ENCODE measurements around the gene SYNGR3. TPM values are rescaled to one million over a fixed set of nuclear protein-coding genes. Genes with fewer than 3 reads are reported as not detected.

SYNGR3 gene
- total and polyA plus RNA-seq, 2 of the 13 experiments (the other 11 are each of a cell fraction or from before 2014, with no cell fraction given): 0.97 to 5.7 TPM

DNA sequence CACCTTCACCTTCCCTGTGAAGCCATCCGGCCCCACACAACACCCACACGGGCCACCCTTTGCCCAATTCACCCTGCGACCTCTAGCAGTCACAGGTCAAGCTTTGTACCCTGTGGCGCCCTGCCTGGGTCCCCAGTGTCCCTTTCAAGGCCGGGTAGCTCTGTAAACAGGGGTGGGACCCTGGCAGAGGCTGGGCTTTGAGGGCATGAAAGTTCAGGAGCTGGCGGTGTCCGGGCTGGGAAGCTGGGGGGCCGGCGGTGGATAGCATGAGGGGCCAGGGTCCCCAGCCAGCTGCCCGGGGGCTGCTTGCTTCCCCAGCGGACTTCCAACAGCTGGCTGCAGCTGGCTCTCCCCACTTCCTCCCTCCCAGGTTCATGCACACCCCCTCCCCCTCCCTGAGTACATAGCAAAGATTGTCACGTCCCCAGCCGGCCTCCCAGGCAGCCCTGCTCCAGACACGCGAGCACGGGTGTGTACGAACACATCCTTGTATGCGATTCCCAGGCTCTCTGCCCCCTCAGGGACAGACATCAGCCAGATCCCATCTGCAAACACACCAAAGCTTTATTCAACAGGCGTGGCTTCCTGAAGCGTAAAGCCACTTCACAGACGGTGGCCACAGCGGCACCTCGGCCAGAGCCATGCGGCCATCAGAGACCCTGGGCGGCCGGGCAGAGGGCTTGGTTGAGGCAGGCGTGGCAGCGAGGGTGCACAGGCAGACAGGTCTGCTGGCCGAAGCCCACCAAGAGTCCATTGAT, 49.7 kb downstream of the SYNGR3 start (continued):
- peak; percentile 68 for TF ChIP-seq ZNF607 (CRISPR knock-in tag; IDR thresholded peaks at IDR 0.05; ENCODE audit: borderline replicate concordance)
- TF ChIP-seq DBP (CRISPR knock-in tag; IDR thresholded peaks at IDR 0.05; ENCODE audit: not compliant biosample characterization): no peak
- TF ChIP-seq ARNT (IDR thresholded peaks at IDR 0.05): no peak
- TF ChIP-seq SAFB2 (CRISPR knock-in tag; IDR thresholded peaks at IDR 0.05; ENCODE audit: borderline replicate concordance, low read depth): no peak; the same call in none of the 2 replicates
- peak; percentile 73; the same call in 1 of the 2 replicates for TF ChIP-seq ZBTB20 (CRISPR knock-in tag; IDR thresholded peaks at IDR 0.05; ENCODE audit: borderline replicate concordance, low read depth)
- peak; percentile 59; the same call in 1 of the 2 replicates for TF ChIP-seq ZNF543 (CRISPR knock-in tag; IDR thresholded peaks at IDR 0.05)
- TF ChIP-seq FOXA3 (CRISPR knock-in tag; IDR thresholded peaks at IDR 0.05): peak; percentile 80
- peak; percentile 84 for TF ChIP-seq MYC (CRISPR knock-in tag; IDR thresholded peaks at IDR 0.05; ENCODE audit: borderline replicate concordance)
- TF ChIP-seq, protein P1, sequence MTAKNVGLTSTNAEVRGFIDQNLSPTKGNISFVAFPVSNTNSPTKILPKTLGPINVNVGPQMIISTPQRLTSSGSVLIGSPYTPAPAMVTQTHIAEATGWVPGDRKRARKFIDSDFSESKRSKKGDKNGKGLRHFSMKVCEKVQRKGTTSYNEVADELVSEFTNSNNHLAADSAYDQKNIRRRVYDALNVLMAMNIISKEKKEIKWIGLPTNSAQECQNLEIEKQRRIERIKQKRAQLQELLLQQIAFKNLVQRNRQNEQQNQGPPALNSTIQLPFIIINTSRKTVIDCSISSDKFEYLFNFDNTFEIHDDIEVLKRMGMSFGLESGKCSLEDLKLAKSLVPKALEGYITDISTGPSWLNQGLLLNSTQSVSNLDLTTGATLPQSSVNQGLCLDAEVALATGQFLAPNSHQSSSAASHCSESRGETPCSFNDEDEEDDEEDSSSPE (CRISPR knock-in tag; IDR thresholded peaks at IDR 0.05): 0 out of 2 replicates have a peak, but pooled peaks have one; percentile 29
- TF ChIP-seq HNRNPK (IDR thresholded peaks at IDR 0.05; ENCODE audit: low read depth, low read length, poor library complexity, severe bottlenecking): peak; percentile 44
- TF ChIP-seq POLR2G (IDR thresholded peaks at IDR 0.05; ENCODE audit: low read depth, low read length): peak; percentile 82
- TF ChIP-seq CHD4 (IDR thresholded peaks at IDR 0.05; ENCODE audit: borderline replicate concordance, low read length): no peak
- peak; percentile 57; the same call in 1 of the 2 replicates for TF ChIP-seq ZNF605 (CRISPR knock-in tag; IDR thresholded peaks at IDR 0.05)
- peak; percentile 79; the same call in 1 of the 2 replicates for TF ChIP-seq ZNF556 (CRISPR knock-in tag; IDR thresholded peaks at IDR 0.05; ENCODE audit: borderline replicate concordance)
- TF ChIP-seq, protein P2, sequence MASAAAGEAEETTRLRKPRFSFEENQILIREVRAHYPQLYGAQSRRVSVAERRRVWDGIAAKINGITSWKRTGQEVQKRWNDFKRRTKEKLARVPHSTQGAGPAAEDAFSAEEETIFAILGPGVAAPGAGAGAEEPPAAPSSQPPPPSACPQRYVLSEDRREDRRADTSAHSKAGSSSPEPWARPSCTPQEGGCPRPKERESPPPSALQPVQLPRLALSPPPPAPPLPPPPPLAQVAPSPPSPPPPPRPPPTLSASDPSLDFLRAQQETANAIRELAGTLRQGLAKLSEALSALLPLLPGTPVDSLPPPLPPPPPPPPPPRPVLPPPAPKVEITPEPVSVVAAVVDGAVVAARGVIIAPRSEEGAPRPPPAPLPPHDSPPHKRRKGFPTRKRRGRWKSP (CRISPR knock-in tag; IDR thresholded peaks at IDR 0.05): no peak
- TF ChIP-seq BRCA1 (CRISPR knock-in tag; IDR thresholded peaks at IDR 0.05): no peak
- no peak for TF ChIP-seq MAFF (IDR thresholded peaks at IDR 0.05; ENCODE audit: low read depth, low read length)
- peak; percentile 64; the same call in 1 of the 2 replicates for TF ChIP-seq ZNF235 (CRISPR knock-in tag; IDR thresholded peaks at IDR 0.05; ENCODE audit: borderline replicate concordance)
- no peak for TF ChIP-seq ZNF354B (CRISPR knock-in tag; IDR thresholded peaks at IDR 0.05)
- TF ChIP-seq, protein P3, sequence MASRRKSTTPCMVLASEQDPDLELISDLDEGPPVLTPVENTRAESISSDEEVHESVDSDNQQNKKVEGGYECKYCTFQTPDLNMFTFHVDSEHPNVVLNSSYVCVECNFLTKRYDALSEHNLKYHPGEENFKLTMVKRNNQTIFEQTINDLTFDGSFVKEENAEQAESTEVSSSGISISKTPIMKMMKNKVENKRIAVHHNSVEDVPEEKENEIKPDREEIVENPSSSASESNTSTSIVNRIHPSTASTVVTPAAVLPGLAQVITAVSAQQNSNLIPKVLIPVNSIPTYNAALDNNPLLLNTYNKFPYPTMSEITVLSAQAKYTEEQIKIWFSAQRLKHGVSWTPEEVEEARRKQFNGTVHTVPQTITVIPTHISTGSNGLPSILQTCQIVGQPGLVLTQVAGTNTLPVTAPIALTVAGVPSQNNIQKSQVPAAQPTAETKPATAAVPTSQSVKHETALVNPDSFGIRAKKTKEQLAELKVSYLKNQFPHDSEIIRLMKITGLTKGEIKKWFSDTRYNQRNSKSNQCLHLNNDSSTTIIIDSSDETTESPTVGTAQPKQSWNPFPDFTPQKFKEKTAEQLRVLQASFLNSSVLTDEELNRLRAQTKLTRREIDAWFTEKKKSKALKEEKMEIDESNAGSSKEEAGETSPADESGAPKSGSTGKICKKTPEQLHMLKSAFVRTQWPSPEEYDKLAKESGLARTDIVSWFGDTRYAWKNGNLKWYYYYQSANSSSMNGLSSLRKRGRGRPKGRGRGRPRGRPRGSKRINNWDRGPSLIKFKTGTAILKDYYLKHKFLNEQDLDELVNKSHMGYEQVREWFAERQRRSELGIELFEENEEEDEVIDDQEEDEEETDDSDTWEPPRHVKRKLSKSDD (CRISPR knock-in tag; IDR thresholded peaks at IDR 0.05; ENCODE audit: low read depth): peak; percentile 72
- 0 out of 2 replicates have a peak, but pooled peaks have one; percentile 9 for TF ChIP-seq HMG20B (CRISPR knock-in tag; conservative IDR thresholded peaks at IDR 0.05)
- 0 out of 2 replicates have a peak, but pooled peaks have one; percentile 61 for TF ChIP-seq SMAD3 (CRISPR knock-in tag; IDR thresholded peaks at IDR 0.05)
- no peak for TF ChIP-seq ZNF720 (CRISPR knock-in tag; IDR thresholded peaks at IDR 0.05)
- TF ChIP-seq ZBTB42 (CRISPR knock-in tag; IDR thresholded peaks at IDR 0.05): peak; percentile 99
- no peak for TF ChIP-seq SRY (CRISPR knock-in tag; IDR thresholded peaks at IDR 0.05)

Measured in HepG2 (cell line).